Ramos (cell line): Measurements from ENCODE around the gene SAP30L.

Experiments used
- in situ Hi-C: fragments of 300-500 bp; cut with MboI; formaldehyde crosslinking; loops from one replicate; pipeline ENCODE4 v1.14.3; 2022; ENCODE audit warnings: low sequenced_read_pairs; ENCODE audit not compliant: unreplicated experiment

Gene SAP30L

GRCh38 chr5:154412925-154413324 lies 32.9 kb upstream of the SAP30L start:
- in situ Hi-C loops = loop anchor here (10.0 to 25.0 kb wide), 3 partner anchors 226 to 426 kb away; partner anchors contain the start of gene GALNT10

GRCh38 chr5:154415114-154415513 lies 30.7 kb upstream of the SAP30L start:
- in situ Hi-C loops = loop anchor here (10.0 to 25.0 kb wide), 3 partner anchors 228 to 428 kb away; partner anchors contain the start of gene GALNT10

- in situ Hi-C loops = loop anchor here (10.0 to 25.0 kb wide), 3 partner anchors 231 to 431 kb away; partner anchors contain the start of gene GALNT10
These were observed 27.4 kb upstream of the SAP30L start for GRCh38 chr5:154418344-154418820.

- in situ Hi-C loops = loop anchor here (10.0 to 25.0 kb wide), 3 partner anchors 232 to 432 kb away; partner anchors contain the start of gene GALNT10
These were observed 26.6 kb upstream of the SAP30L start for GRCh38 chr5:154419236-154419635.

- in situ Hi-C loops = loop anchor here (25.0 kb wide), 2 partner anchors 235 to 435 kb away; partner anchors contain the start of gene GALNT10
These were observed 23.9 kb upstream of the SAP30L start for GRCh38 chr5:154421868-154422267.

GRCh38 chr5:154422298-154422697 lies 23.5 kb upstream of the SAP30L start:
- in situ Hi-C loops = loop anchor here (25.0 kb wide), 2 partner anchors 235 to 435 kb away; partner anchors contain the start of gene GALNT10

GRCh38 chr5:154428208-154428607 lies 17.6 kb upstream of the SAP30L start:
- in situ Hi-C loops = no loop called here

GRCh38 chr5:154429341-154429740 lies 16.5 kb upstream of the SAP30L start:
- in situ Hi-C loops = no loop called here

- in situ Hi-C loops = no loop called here
These were observed 15.3 kb upstream of the SAP30L start for GRCh38 chr5:154430466-154430865.

GRCh38 chr5:154430961-154431630 lies 14.7 kb upstream of the SAP30L start:
- in situ Hi-C loops = no loop called here

GRCh38 chr5:154435226-154435625 lies 10.6 kb upstream of the SAP30L start:
- in situ Hi-C loops = no loop called here

GRCh38 chr5:154437281-154437965 lies 8.4 kb upstream of the SAP30L start:
- in situ Hi-C loops = no loop called here

GRCh38 chr5:154440540-154440939 lies 5.3 kb upstream of the SAP30L start:
- in situ Hi-C loops = no loop called here

GRCh38 chr5:154442801-154443200 lies 3.0 kb upstream of the SAP30L start:
- in situ Hi-C loops = no loop called here

- in situ Hi-C loops = no loop called here
These were observed 1.0 kb upstream of the SAP30L start for GRCh38 chr5:154444556-154445421.

- in situ Hi-C loops = no loop called here
These were observed 645 bp downstream of the SAP30L start for GRCh38 chr5:154446195-154447088.

- in situ Hi-C loops = no loop called here
These were observed 1.4 kb downstream of the SAP30L start for GRCh38 chr5:154447089-154447725.

GRCh38 chr5:154449786-154450185 lies 4.0 kb downstream of the SAP30L start:
- in situ Hi-C loops = no loop called here

GRCh38 chr5:154451957-154452356 lies 6.2 kb downstream of the SAP30L start:
- in situ Hi-C loops = no loop called here
